IMR-90 (cell line): ENCODE measurements around the gene NOVA2. TPM values are rescaled to one million over a fixed set of nuclear protein-coding genes. Genes with fewer than 3 reads are reported as not detected.

ENCODE experiments used
- ATAC-seq: fragments of 200-7000 bp; cut with Tn5 transposase; 2 replicates; pipeline ENCODE4 v1.9.1; 2020; ENCODE audit warnings: low read depth, mild to moderate bottlenecking, moderate library complexity
- BruUV-seq: library from RNA; stranded (reverse); fragments of 400-500 nt; replicated peaks from 2 replicates; lab custom pipeline; 2021; lab: Mats Ljungman, UMichigan
- CTCF ChIA-PET: fragments of 300-600 bp; formaldehyde crosslinking; extraction: SDS; loops from one replicate; lab custom pipeline; 2021; ENCODE audit warnings: antibody characterized with exemption; lab: Yijun Ruan, JAX
- POLR2A ChIA-PET: fragments of 300-600 bp; sonication (Branson Sonifier 250); formaldehyde crosslinking; loops from one replicate; lab custom pipeline; 2022; ENCODE audit warnings: antibody characterized with exemption; ENCODE audit not compliant: unreplicated experiment; lab: Charles Lee
- DNase-seq: peaks from one replicate; pipeline ENCODE4 v3.0.0; 2013
- H2AFZ ChIP-seq: replicated peaks from 2 replicates; pipeline ENCODE3; 2013; ENCODE audit warnings: low read length, mild to moderate bottlenecking; ENCODE audit not compliant: poor library complexity
- H2AK5ac ChIP-seq: 2 replicates; pipeline ENCODE4 v1.6.1; 2013; ENCODE audit warnings: low read depth, low read length, inconsistent platforms
- H2AK9ac ChIP-seq: replicated peaks from 2 replicates; pipeline ENCODE3; 2013; ENCODE audit warnings: mild to moderate bottlenecking, low read depth, low read length, moderate library complexity; ENCODE audit not compliant: poor library complexity
- H2BK120ac ChIP-seq: 2 replicates; pipeline ENCODE4 v1.6.1; 2013; ENCODE audit warnings: low read depth, low read length, inconsistent platforms
- H2BK15ac ChIP-seq: 3 replicates; pipeline ENCODE4 v1.6.1; 2013; ENCODE audit warnings: low read depth, low read length, inconsistent platforms
- H2BK20ac ChIP-seq: 2 replicates; pipeline ENCODE4 v1.6.1; 2013; ENCODE audit warnings: low read depth, mild to moderate bottlenecking, inconsistent platforms, low read length, moderate library complexity
- H2BK5ac ChIP-seq: 2 replicates; pipeline ENCODE4 v1.6.1; 2013; ENCODE audit warnings: mild to moderate bottlenecking, low read depth, low read length, inconsistent platforms; ENCODE audit not compliant: poor library complexity, severe bottlenecking
- H3K14ac ChIP-seq: replicated peaks from 2 replicates; pipeline ENCODE4 v1.6.1; 2013; ENCODE audit warnings: low read depth, low read length, inconsistent platforms
- H3K18ac ChIP-seq: 2 replicates; pipeline ENCODE4 v1.6.1; 2013; ENCODE audit warnings: low read depth, low read length, control low read depth
- H3K23ac ChIP-seq: 2 replicates; pipeline ENCODE4 v1.6.1; 2013; ENCODE audit warnings: low read depth, low read length, inconsistent platforms
- H3K27ac ChIP-seq: 2 replicates; pipeline ENCODE4 v1.5.1; 2013; ENCODE audit warnings: mild to moderate bottlenecking, control low read depth, low read length; ENCODE audit not compliant: insufficient read depth
- H3K27me3 ChIP-seq: 2 replicates; pipeline ENCODE4 v1.6.1; 2013; ENCODE audit warnings: low read length; ENCODE audit not compliant: control insufficient read depth, insufficient read depth
- H3K36me3 ChIP-seq: 2 replicates; pipeline ENCODE4 v1.6.1; 2013; ENCODE audit warnings: low read length, mixed read lengths; ENCODE audit not compliant: control insufficient read depth, insufficient read depth
- H3K4ac ChIP-seq: 2 replicates; pipeline ENCODE4 v1.6.1; 2013; ENCODE audit warnings: low read depth, low read length, inconsistent platforms
- H3K4me1 ChIP-seq: 2 replicates; pipeline ENCODE4 v1.6.1; 2013; ENCODE audit warnings: low read length, mixed read lengths; ENCODE audit not compliant: control insufficient read depth, insufficient read depth
- H3K4me2 ChIP-seq: 2 replicates; pipeline ENCODE4 v1.6.1; 2013; ENCODE audit warnings: low read depth, mild to moderate bottlenecking, control low read depth, low read length, moderate library complexity
- H3K4me3 ChIP-seq: 2 replicates; pipeline ENCODE4 v1.5.1; 2013; ENCODE audit warnings: low read depth, mild to moderate bottlenecking, control low read depth, low read length, moderate library complexity; ENCODE audit not compliant: insufficient read depth
- H3K56ac ChIP-seq: 2 replicates; pipeline ENCODE4 v1.6.1; 2013; ENCODE audit warnings: low read length, inconsistent platforms; ENCODE audit not compliant: insufficient read depth; ENCODE audit errors: extremely low read depth
- H3K79me1 ChIP-seq, 2 experiments: 2 replicates each; pipeline ENCODE4 v1.6.1; 2013; ENCODE audit warnings: low read length in 2 of 2, inconsistent platforms in 1 of 2, low read depth in 1 of 2
- H3K9ac ChIP-seq: 2 replicates; pipeline ENCODE4 v1.6.1; 2013; ENCODE audit warnings: low read depth, low read length, control low read depth
- H3K9me1 ChIP-seq: 2 replicates; pipeline ENCODE4 v1.6.1; 2013; ENCODE audit warnings: low read length, inconsistent platforms; ENCODE audit not compliant: insufficient read depth
- H3K9me3 ChIP-seq: 2 replicates; pipeline ENCODE4 v1.6.1; 2013; ENCODE audit warnings: low read length; ENCODE audit not compliant: control insufficient read depth, insufficient read depth
- H4K20me1 ChIP-seq: 2 replicates; pipeline ENCODE4 v1.6.1; 2013; ENCODE audit warnings: low read length, inconsistent platforms; ENCODE audit not compliant: insufficient read depth
- H4K5ac ChIP-seq: 2 replicates; pipeline ENCODE4 v1.6.1; 2013; ENCODE audit warnings: mild to moderate bottlenecking, low read depth, low read length, control low read depth
- H4K8ac ChIP-seq, 2 experiments: 2 replicates each; pipeline ENCODE4 v1.6.1; 2013; ENCODE audit warnings: low read depth in 2 of 2, low read length in 2 of 2, control low read depth in 1 of 2, inconsistent platforms in 1 of 2
- H4K91ac ChIP-seq: 2 replicates; pipeline ENCODE4 v1.6.1; 2013; ENCODE audit warnings: low read depth, low read length, inconsistent platforms; ENCODE audit not compliant: insufficient read depth
- CEBPB ChIP-seq: IDR thresholded peaks from 2 replicates; pipeline ENCODE4 v1.6.1; 2012; ENCODE audit warnings: low read depth, low read length, improper control_type of control experiment
- WGBS, 2 experiments: methylation state at CpG; one replicate each; pipeline versions ENCODE4 v1.1.5 to v1.1.7; 2013; ENCODE audit warnings: missing lambda C conversion rate in 2 of 2; ENCODE audit not compliant: insufficient read length in 1 of 2; ENCODE audit errors: extremely low coverage in 2 of 2; 5-methylcytosine and 5-hydroxymethylcytosine counted together
- dilution Hi-C: fragments of 300-500 bp; cut with HindIII; formaldehyde crosslinking; loops from one replicate; pipeline ENCODE4 v1.14.3; 2018; ENCODE audit warnings: low sequenced_read_pairs; ENCODE audit not compliant: unreplicated experiment
- in situ Hi-C: fragments of 300-500 bp; cut with MboI; formaldehyde crosslinking; loops from 3 replicates; pipeline ENCODE4 v1.14.3; 2019; ENCODE audit warnings: low sequenced_read_pairs, inconsistent platforms, mixed read lengths
- intact Hi-C: fragments of 100-400 bp; cut with micrococcal nuclease; formaldehyde crosslinking; loops from 2 replicates; pipeline ENCODE4 v1.10.0; 2022
- polyA plus RNA-seq, 3 experiments: library from polyadenylated mRNA; depleted of rRNA; stranded (reverse); fragments of >200 nt; gene quantifications; 2 replicates each; pipeline ENCODE4 v1.2.3, GENCODE V29; 2012; ENCODE audit warnings: low replicate concordance in 1 of 3
- total RNA-seq: library from RNA; depleted of rRNA; stranded (reverse); fragments of >200 nt; gene quantifications from 2 replicates; pipeline ENCODE4 v1.2.3, GENCODE V29; 2012
- TF ChIP-seq, protein P1 (sequence below): conservative IDR thresholded peaks from 2 replicates; pipeline ENCODE4 v1.5.1; 2012; ENCODE audit warnings: mild to moderate bottlenecking, low read depth, low read length, improper control_type of control experiment

NOVA2 gene
- total and polyA plus RNA-seq, 2 of the 4 experiments (the other 2 are of a cell fraction), result 0.03 TPM; not detected in 1

DNA sequence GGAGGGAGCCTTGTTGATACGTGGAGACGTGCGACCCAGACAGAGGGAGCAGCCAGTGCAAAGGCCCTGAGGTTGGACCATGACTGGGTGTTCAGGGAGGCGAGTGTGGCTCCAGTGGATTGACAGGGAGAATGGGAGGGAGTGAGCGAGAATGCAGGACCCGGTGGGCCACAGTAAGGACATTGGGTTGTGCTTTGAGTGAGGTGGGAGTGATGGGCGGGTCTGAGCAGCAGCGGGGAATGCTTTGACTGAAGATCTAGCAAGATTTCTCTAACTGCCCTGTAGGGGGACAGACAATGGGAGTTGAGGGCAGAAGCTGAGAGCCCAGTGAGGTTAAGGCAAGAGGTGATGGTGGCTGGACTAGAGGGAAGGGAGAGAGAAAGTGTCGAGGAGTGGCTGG, 51.4 kb downstream of the NOVA2 start:
- Histone ChIP-seq H2BK120ac (no peak overlapping the region), H3K27me3 (peaks cover 22% of the 10 kb centered on the region), H2AK9ac (no peak overlapping the region), H3K23ac (no peak overlapping the region), H4K5ac (no peak overlapping the region), H3K9me1 (no peaks in the 10 kb centered on the region), H3K79me1 (no peaks in the 10 kb centered on the region), H3K27ac (no peak overlapping the region), H4K8ac (no peak overlapping the region), H2AK5ac (no peak overlapping the region), H4K91ac (no peak overlapping the region), H3K36me3 (no peaks in the 10 kb centered on the region), H3K4me1 (no peaks in the 10 kb centered on the region), H3K18ac (no peak overlapping the region), H2AFZ (no peak overlapping the region), H3K56ac (no peak overlapping the region), H3K9ac (no peak overlapping the region), H3K4me3 (no peak overlapping the region), H3K4me2 (no peak overlapping the region), H4K20me1 (no peaks in the 10 kb centered on the region), H2BK15ac (no peak overlapping the region), H2BK20ac (no peak overlapping the region), H3K9me3 (no peaks in the 10 kb centered on the region), H2BK5ac (no peak overlapping the region), H3K14ac (no peak overlapping the region), H3K4ac (no peak overlapping the region)
- POLR2A ChIA-PET, result no interaction called here
- in situ Hi-C loops, result no loop called here
- 48% methylated on average over 5 of the region's 9 CpGs; no CpG with 5 or more reads in 1 of the 2 experiments for WGBS, 2 experiments
- intact Hi-C loops, result loop anchor here (10.0 kb wide), 1 partner anchor 73 kb away; the partner anchor contains the start of gene CCDC61
- ATAC-seq, result no peak
- no peak for TF ChIP-seq CEBPB
- TF ChIP-seq, protein P1, sequence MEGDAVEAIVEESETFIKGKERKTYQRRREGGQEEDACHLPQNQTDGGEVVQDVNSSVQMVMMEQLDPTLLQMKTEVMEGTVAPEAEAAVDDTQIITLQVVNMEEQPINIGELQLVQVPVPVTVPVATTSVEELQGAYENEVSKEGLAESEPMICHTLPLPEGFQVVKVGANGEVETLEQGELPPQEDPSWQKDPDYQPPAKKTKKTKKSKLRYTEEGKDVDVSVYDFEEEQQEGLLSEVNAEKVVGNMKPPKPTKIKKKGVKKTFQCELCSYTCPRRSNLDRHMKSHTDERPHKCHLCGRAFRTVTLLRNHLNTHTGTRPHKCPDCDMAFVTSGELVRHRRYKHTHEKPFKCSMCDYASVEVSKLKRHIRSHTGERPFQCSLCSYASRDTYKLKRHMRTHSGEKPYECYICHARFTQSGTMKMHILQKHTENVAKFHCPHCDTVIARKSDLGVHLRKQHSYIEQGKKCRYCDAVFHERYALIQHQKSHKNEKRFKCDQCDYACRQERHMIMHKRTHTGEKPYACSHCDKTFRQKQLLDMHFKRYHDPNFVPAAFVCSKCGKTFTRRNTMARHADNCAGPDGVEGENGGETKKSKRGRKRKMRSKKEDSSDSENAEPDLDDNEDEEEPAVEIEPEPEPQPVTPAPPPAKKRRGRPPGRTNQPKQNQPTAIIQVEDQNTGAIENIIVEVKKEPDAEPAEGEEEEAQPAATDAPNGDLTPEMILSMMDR, result 0 out of 2 replicates have a peak, but pooled peaks have one; percentile 8
- DNase-seq, result no peak
- BruUV-seq, result no TSS peak
- CTCF ChIA-PET, result no interaction called here
- dilution Hi-C loops, result no loop called here
